Left lung (tissue), 10 donors: Measurements from ENCODE around the gene UBE2QL1. TPM values are rescaled to one million over a fixed set of nuclear protein-coding genes. Genes with fewer than 3 reads are reported as not detected.

Source experiments
- ATAC-seq: fragments of 200-7000 bp; cut with Tn5 transposase; one replicate; pipeline ENCODE4 v1.9.1; 2020; ENCODE audit warnings: moderate library complexity
- DNase-seq, 4 donors: peaks; one replicate each; pipeline ENCODE4 v3.0.0-alpha.2; 2013 to 2020
- H3K27ac ChIP-seq, 2 donors: fragments of 200-600 bp; sonication (generic) in 1 of 2; one replicate each; pipeline versions ENCODE4 v1.5.0 to v1.8.0; 2020 to 2021
- H3K27me3 ChIP-seq, 2 donors: fragments of 200-600 bp; sonication (generic) in 1 of 2; one replicate each; pipeline versions ENCODE4 v1.5.0 to v1.8.0; 2020 to 2021
- H3K36me3 ChIP-seq, 2 donors: fragments of 200-600 bp; sonication (generic) in 1 of 2; one replicate each; pipeline versions ENCODE4 v1.5.0 to v1.8.0; 2020 to 2021
- H3K4me1 ChIP-seq, 2 donors: fragments of 200-600 bp; one replicate each; pipeline ENCODE4 v1.8.0; 2021
- H3K4me3 ChIP-seq, 2 donors: fragments of 200-600 bp; sonication (generic) in 1 of 2; one replicate each; pipeline versions ENCODE4 v1.5.0 to v1.8.0; 2020 to 2021; ENCODE audit warnings: mild to moderate bottlenecking in 1 of 2
- H3K9me3 ChIP-seq, 2 donors: fragments of 200-600 bp; sonication (generic) in 1 of 2; one replicate each; pipeline versions ENCODE4 v1.5.0 to v1.8.0; 2020 to 2021
- CTCF ChIP-seq, 2 donors: fragments of 200-600 bp; sonication (generic) in 1 of 2; IDR thresholded peaks; one replicate each; pipeline versions ENCODE4 v1.5.0 to v1.8.0; 2021; ENCODE audit warnings: antibody characterized with exemption in 2 of 2
- intact Hi-C, 2 donors: fragments of 100-400 bp; cut with DNase I; formaldehyde crosslinking; loops; one replicate each; pipeline versions ENCODE4 v1.11.2 to v1.14.2; 2022
- polyA plus RNA-seq, 6 donors: library from polyadenylated mRNA; unstranded; fragments of 120-200 nt; gene quantifications; one replicate each; pipeline ENCODE4 v1.2.1, GENCODE V29; 2013; ENCODE audit not compliant: insufficient read length in 6 of 6
- total RNA-seq, 2 donors: library from RNA; stranded (reverse); fragmentation: NEBNext Ultra II Directional; extraction: Animal tissue kit (Norgen Biotek cat#: 25700); gene quantifications; one replicate each; pipeline ENCODE4 v1.2.1, GENCODE V29; 2021
- donor health status: DM: no; HTN: yes; CAD: no.
- donor health status: DM: no; HTN: no; CAD: no.

Gene UBE2QL1
- total and polyA plus RNA-seq, 8 donors: 0.05 to 0.32 (median 0.27) TPM

GRCh38 chr5:6466975-6467567 is 18.4 kb downstream of the UBE2QL1 start:
- H3K27ac ChIP-seq: no peak overlapping the region
- ATAC-seq: no peak

GRCh38 chr5:6467591-6467990 is 18.9 kb downstream of the UBE2QL1 start:
- TF ChIP-seq CTCF (IDR thresholded peaks at IDR 0.05): no peak
- no peak overlapping the region for H3K4me3 ChIP-seq
- H3K9me3 ChIP-seq: peaks cover 0 to 5% of the 10 kb centered on the region in 2 donors
- DNase-seq (no peak), ATAC-seq (no peak)
- no peak overlapping the region for H3K27ac ChIP-seq
- intact Hi-C loops: no loop called here
- no peaks in the 10 kb centered on the region for H3K36me3 ChIP-seq
- peaks cover 0 to 48% of the 10 kb centered on the region in 2 donors for H3K27me3 ChIP-seq
- H3K4me1 ChIP-seq: no peaks in the 10 kb centered on the region

More at GRCh38 chr5:6466975-6467567, 18.4 kb downstream of the UBE2QL1 start:
- intact Hi-C loops: no loop called here
- H3K4me3 ChIP-seq: no peak overlapping the region
- H3K36me3 ChIP-seq: no peaks in the 10 kb centered on the region
- H3K27me3 ChIP-seq: peaks cover 0 to 48% of the 10 kb centered on the region in 2 donors
- H3K9me3 ChIP-seq: peaks cover 0 to 5% of the 10 kb centered on the region in 2 donors
- H3K4me1 ChIP-seq: no peaks in the 10 kb centered on the region
- no peak for TF ChIP-seq CTCF (IDR thresholded peaks at IDR 0.05)
- no peak for DNase-seq

- TF ChIP-seq CTCF (IDR thresholded peaks at IDR 0.05): no peak
- Histone ChIP-seq H3K36me3 (no peaks in the 10 kb centered on the region), H3K4me1 (no peaks in the 10 kb centered on the region), H3K9me3 (peaks cover 0 to 5% of the 10 kb centered on the region in 2 donors), H3K27ac (no peak overlapping the region), H3K27me3 (peaks cover 0 to 48% of the 10 kb centered on the region in 2 donors), H3K4me3 (no peak overlapping the region)
- DNase-seq: no peak
- intact Hi-C loops: no loop called here
- ATAC-seq: no peak
Observed at GRCh38 chr5:6468104-6468503, 19.4 kb downstream of the UBE2QL1 start.

GRCh38 chr5:6468870-6469269 is 20.2 kb downstream of the UBE2QL1 start:
- Histone ChIP-seq H3K27ac (no peak overlapping the region), H3K27me3 (peaks cover 0 to 48% of the 10 kb centered on the region in 2 donors), H3K4me3 (no peak overlapping the region), H3K4me1 (no peaks in the 10 kb centered on the region), H3K9me3 (peaks cover 0 to 5% of the 10 kb centered on the region in 2 donors), H3K36me3 (no peaks in the 10 kb centered on the region)
- DNase-seq (no peak), ATAC-seq (no peak)
- intact Hi-C loops: no loop called here
- TF ChIP-seq CTCF (IDR thresholded peaks at IDR 0.05): no peak

GRCh38 chr5:6469836-6470235 is 21.2 kb downstream of the UBE2QL1 start:
- no peak overlapping the region for H3K4me3 ChIP-seq
- H3K27me3 ChIP-seq: peaks cover 0 to 53% of the 10 kb centered on the region in 2 donors
- no peak overlapping the region for H3K27ac ChIP-seq
- H3K36me3 ChIP-seq: no peaks in the 10 kb centered on the region
- ATAC-seq (no peak), DNase-seq (no peak)
- no peaks in the 10 kb centered on the region for H3K4me1 ChIP-seq
- intact Hi-C loops: no loop called here
- peaks cover 0 to 5% of the 10 kb centered on the region in 2 donors for H3K9me3 ChIP-seq
- TF ChIP-seq CTCF (IDR thresholded peaks at IDR 0.05): no peak
